Body of pancreas (tissue), 4 donors: ENCODE measurements around the gene GRB10.

Experiments
- CTCF ChIP-seq, 7 experiments: fragments of 450-650 bp in 4 of 7; fragments of 200-600 bp in 3 of 7; sonication (generic) in 3 of 7; IDR thresholded peaks; one replicate each; pipeline ENCODE4 v1.5.1; 2016 to 2019; ENCODE audit warnings: antibody characterized with exemption in 7 of 7
- POLR2A ChIP-seq, 3 donors: fragments of 450-650 bp; IDR thresholded peaks; one replicate each; pipeline ENCODE4 v1.6.1; 2016; ENCODE audit warnings: antibody characterized with exemption in 3 of 3, mild to moderate bottlenecking in 2 of 3

- TF ChIP-seq CTCF (IDR thresholded peaks at IDR 0.05) (no peak), POLR2A (IDR thresholded peaks at IDR 0.05) (no peak)
These were observed 100.6 kb downstream of the GRB10 start for GRCh38 chr7:50682079-50682478.
